Fibroblast of villous mesenchyme (primary cell): Measurements from ENCODE around the gene BPIFB4. TPM values are rescaled to one million over a fixed set of nuclear protein-coding genes. Genes with fewer than 3 reads are reported as not detected.
"Not testable (repeated sequence)": the region's sequence is repeated elsewhere in the genome, so short reads cannot be mapped to it uniquely, and the experiment has no call there.

ENCODE experiments used
- DNase-seq: peaks from one replicate; pipeline ENCODE4 v3.0.0-alpha.2; 2010; ENCODE audit warnings: low read depth
- H3K4me3 ChIP-seq: 2 replicates; pipeline ENCODE4 v1.5.1; 2011; ENCODE audit warnings: low read depth, mild to moderate bottlenecking, low read length
- total RNA-seq: library from RNA; depleted of rRNA; stranded (reverse); fragments of >200 nt; gene quantifications from 2 replicates; pipeline ENCODE4 v1.2.3, GENCODE V29; 2012
- TF ChIP-seq, protein P1 (sequence below): IDR thresholded peaks from 2 replicates; pipeline ENCODE4 v1.5.1; 2012; ENCODE audit warnings: low read depth, mild to moderate bottlenecking, low read length; ENCODE audit not compliant: insufficient read depth

The BPIFB4 gene
- total RNA-seq, 1 donor = not detected

DNA sequence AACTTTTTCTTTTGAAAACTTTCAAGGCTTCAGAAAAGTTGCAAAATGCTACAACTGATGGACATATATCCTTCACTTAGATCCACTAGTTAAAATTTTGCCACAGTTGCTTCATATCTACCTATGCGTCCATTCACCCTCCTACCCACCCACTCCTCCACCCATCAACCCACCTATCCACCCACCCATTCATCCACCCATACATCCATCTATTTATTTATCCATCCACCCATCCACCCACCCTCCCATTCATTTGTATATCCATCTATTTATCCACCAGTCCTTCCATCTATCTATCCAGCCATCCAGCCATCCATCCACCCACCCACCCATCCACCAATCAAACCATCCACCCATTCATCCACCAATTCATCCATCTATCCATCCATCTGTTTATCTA lies 13.6 kb downstream of the BPIFB4 start:
- H3K4me3 ChIP-seq = no peak overlapping the region
- DNase-seq = no peak
- TF ChIP-seq, protein P1, sequence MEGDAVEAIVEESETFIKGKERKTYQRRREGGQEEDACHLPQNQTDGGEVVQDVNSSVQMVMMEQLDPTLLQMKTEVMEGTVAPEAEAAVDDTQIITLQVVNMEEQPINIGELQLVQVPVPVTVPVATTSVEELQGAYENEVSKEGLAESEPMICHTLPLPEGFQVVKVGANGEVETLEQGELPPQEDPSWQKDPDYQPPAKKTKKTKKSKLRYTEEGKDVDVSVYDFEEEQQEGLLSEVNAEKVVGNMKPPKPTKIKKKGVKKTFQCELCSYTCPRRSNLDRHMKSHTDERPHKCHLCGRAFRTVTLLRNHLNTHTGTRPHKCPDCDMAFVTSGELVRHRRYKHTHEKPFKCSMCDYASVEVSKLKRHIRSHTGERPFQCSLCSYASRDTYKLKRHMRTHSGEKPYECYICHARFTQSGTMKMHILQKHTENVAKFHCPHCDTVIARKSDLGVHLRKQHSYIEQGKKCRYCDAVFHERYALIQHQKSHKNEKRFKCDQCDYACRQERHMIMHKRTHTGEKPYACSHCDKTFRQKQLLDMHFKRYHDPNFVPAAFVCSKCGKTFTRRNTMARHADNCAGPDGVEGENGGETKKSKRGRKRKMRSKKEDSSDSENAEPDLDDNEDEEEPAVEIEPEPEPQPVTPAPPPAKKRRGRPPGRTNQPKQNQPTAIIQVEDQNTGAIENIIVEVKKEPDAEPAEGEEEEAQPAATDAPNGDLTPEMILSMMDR = no peak

DNA sequence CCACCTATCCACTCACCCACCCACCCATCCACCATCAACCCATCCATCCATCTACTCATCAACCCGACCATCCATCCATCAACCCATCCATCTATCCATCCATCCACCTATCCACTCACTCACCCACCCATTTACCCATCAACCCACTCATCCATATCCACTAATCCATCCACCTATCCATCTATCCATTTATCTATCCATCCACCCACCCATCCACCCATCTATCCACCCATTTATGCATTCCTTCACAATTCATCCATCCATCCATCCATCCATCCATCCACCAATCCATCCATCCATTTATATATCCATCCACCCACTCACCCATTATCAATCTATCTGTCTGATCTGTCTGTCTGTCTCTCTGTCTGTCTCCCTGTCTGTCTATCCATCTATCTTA lies 14.1 kb downstream of the BPIFB4 start:
- TF ChIP-seq, protein P1 = no peak

DNA sequence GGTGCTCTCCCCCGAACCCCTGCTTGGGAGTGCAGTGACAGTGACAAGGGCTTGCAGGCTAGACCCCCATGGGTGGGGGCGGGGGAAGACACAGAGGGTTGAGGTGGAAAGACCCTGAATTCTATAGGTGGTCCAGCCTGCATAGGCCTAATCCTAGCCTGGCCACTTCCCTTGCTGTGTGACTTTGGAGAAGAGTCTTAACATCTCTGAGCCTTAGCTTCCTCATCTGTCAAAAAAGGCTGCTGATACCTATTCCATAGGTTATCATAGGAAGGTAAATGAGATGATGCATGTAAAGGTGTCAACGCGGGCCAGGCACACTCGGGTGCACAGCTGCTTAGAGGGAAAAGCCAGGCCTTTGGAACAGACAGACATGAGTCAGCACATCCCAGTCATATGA lies 15.8 kb downstream of the BPIFB4 start:
- TF ChIP-seq, protein P1 = no peak
- H3K4me3 ChIP-seq = no peak overlapping the region
- no peak for DNase-seq

More for the DNA sequence above, 14.1 kb downstream of the BPIFB4 start:
- DNase-seq = no peak
- no peak overlapping the region for H3K4me3 ChIP-seq

GRCh38 chr20:33095902-33096584 lies 16.6 kb downstream of the BPIFB4 start:
- TF ChIP-seq, protein P1 = peak; percentile 64
- DNase-seq = peak; percentile 40
- not testable (repeated sequence) for H3K4me3 ChIP-seq

DNA sequence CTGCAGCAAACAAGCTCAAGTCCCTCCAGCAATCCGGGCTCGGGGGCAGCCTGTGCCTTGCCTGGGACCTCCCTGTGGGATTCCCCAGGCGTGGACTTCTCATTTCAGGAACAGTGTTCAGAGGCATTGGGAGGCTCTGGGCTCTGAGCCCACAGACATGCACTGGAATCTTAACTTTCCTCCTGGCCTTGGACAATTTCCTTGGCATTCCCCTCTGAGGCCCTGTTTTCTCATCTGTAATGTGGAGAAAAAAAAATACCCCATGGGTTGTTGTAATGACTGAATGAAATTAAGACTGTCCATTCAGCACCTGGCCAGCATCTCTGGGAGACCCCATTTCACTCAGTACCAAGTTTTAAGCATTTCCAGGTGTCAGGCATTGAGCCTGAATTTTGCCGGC lies 17.6 kb downstream of the BPIFB4 start:
- no peak overlapping the region for H3K4me3 ChIP-seq
- DNase-seq = no peak
- TF ChIP-seq, protein P1 = no peak

DNA sequence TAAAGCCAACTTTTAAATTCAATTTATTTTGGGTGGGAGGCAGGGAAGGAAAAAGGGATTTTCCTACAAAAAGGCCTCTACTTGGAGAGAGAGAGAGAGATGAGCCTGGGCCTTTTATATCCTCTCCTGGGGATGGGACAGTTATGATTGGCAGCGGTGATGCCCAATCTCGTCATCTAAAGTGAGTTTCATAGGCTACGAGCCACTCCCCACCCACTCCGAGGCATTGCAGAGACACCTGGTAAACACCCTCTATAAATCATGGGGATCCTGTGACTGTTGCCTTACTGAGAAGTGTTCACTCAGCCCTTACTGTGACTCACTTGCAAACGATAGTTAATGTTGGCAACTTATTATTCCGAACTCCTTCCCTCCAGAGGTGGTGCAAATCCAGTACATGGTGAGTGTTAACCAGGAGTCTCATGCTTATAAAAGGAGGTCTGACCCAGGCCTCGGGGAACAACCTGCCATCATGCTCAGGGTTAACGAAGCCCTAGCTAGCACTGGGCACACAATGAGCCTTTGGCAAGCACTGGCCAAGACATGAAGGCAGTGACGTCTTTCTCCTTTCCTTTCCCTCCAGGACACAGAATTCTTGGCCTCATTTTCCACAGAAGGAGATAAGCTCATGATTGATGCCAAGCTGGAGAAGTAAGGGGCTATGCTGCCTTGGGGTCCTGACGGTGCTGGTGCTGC lies 20.5 kb downstream of the BPIFB4 start:
- TF ChIP-seq, protein P1 = no peak
- no peak overlapping the region for H3K4me3 ChIP-seq

More for the DNA sequence above, 20.5 kb downstream of the BPIFB4 start:
- no peak for DNase-seq
